CD14-positive monocyte (primary cell): Measurements from ENCODE around the gene NFYC. TPM values are rescaled to one million over a fixed set of nuclear protein-coding genes. Genes with fewer than 3 reads are reported as not detected.

Source experiments
- DNase-seq, 3 donors: peaks; one replicate each; pipeline ENCODE4 v3.0.0-alpha.2; 2011 to 2022
- H2AFZ ChIP-seq: 2 replicates; pipeline ENCODE4 v1.6.0; 2012; ENCODE audit warnings: mild to moderate bottlenecking, low read depth, low read length, inconsistent platforms; ENCODE audit not compliant: insufficient read depth, poor library complexity, severe bottlenecking
- H3K27ac ChIP-seq, 2 donors: 1 replicate in 1 of 2; 2 replicates in 1 of 2; pipeline ENCODE4 v1.5.1; 2012 to 2013; ENCODE audit warnings: low read length in 2 of 2, control low read depth in 1 of 2, inconsistent platforms in 1 of 2, low read depth in 1 of 2, mild to moderate bottlenecking in 1 of 2
- H3K27me3 ChIP-seq, 2 donors: one replicate each; pipeline versions ENCODE4 v1.6.0 to v1.6.1; 2011 to 2013; ENCODE audit warnings: low read length in 2 of 2; ENCODE audit not compliant: control insufficient read depth in 2 of 2, insufficient read depth in 2 of 2
- H3K36me3 ChIP-seq, 2 donors: replicated peaks in 1 of 2; 1 replicate in 1 of 2; 2 replicates in 1 of 2; pipeline versions ENCODE4 v1.5.1 to v1.6.1; 2012 to 2013; ENCODE audit warnings: low read length in 2 of 2, control low read depth in 1 of 2, inconsistent platforms in 1 of 2, mild to moderate bottlenecking in 1 of 2; ENCODE audit not compliant: insufficient read depth in 2 of 2, control insufficient read depth in 1 of 2
- H3K4me1 ChIP-seq, 2 donors: 1 replicate in 1 of 2; 2 replicates in 1 of 2; pipeline versions ENCODE4 v1.5.1 to v1.6.1; 2012 to 2013; ENCODE audit warnings: low read length in 2 of 2, control low read depth in 1 of 2, inconsistent platforms in 1 of 2, mild to moderate bottlenecking in 1 of 2, moderate library complexity in 1 of 2; ENCODE audit not compliant: insufficient read depth in 2 of 2, control insufficient read depth in 1 of 2
- H3K4me2 ChIP-seq: replicated peaks from 2 replicates; pipeline ENCODE3; 2012; ENCODE audit warnings: low read length, moderate library complexity, mild to moderate bottlenecking; ENCODE audit not compliant: poor library complexity, severe bottlenecking; ENCODE audit errors: extremely low read depth
- H3K4me3 ChIP-seq, 3 experiments: fragments of 200-600 bp in 1 of 3; sonication (generic) in 1 of 3; replicated peaks in 1 of 3; 1 replicate in 2 of 3; 2 replicates in 1 of 3; pipeline ENCODE4 v1.5.1; 2011 to 2013; ENCODE audit warnings: low read length in 3 of 3, mild to moderate bottlenecking in 3 of 3, control low read depth in 2 of 3, low read depth in 2 of 3, inconsistent platforms in 1 of 3, moderate library complexity in 1 of 3
- H3K79me2 ChIP-seq: 2 replicates; pipeline ENCODE4 v1.6.0; 2012; ENCODE audit warnings: mild to moderate bottlenecking, control low read depth, inconsistent platforms, low read length, moderate library complexity; ENCODE audit not compliant: insufficient read depth
- H3K9ac ChIP-seq: 2 replicates; pipeline ENCODE4 v1.6.0; 2017; ENCODE audit warnings: low read length, mild to moderate bottlenecking; ENCODE audit not compliant: insufficient read depth, poor library complexity, severe bottlenecking
- H3K9me3 ChIP-seq, 2 donors: replicated peaks in 1 of 2; 1 replicate in 1 of 2; 2 replicates in 1 of 2; pipeline versions ENCODE4 v1.5.1 to v1.6.1; 2012 to 2013; ENCODE audit warnings: low read length in 2 of 2, control low read depth in 1 of 2; ENCODE audit not compliant: control insufficient read depth in 1 of 2, insufficient read depth in 1 of 2
- H4K20me1 ChIP-seq: 2 replicates; pipeline ENCODE4 v1.6.0; 2012; ENCODE audit warnings: mild to moderate bottlenecking, low read length, control low read depth, moderate library complexity; ENCODE audit not compliant: insufficient read depth
- H3K27ac Mint-ChIP-seq, 7 donors: one replicate each; pipeline ENCODE4 v1.8.0; 2020; ENCODE audit warnings: mild to moderate bottlenecking in 7 of 7, mixed read lengths in 7 of 7, moderate library complexity in 6 of 7, inconsistent platforms in 2 of 7
- H3K27me3 Mint-ChIP-seq, 3 donors: one replicate each; pipeline ENCODE4 v1.8.0; 2021 to 2022; ENCODE audit warnings: low read depth in 3 of 3, mild to moderate bottlenecking in 3 of 3, mixed read lengths in 3 of 3, moderate library complexity in 3 of 3, inconsistent platforms in 1 of 3
- H3K36me3 Mint-ChIP-seq, 2 donors: one replicate each; pipeline ENCODE4 v1.8.0; 2020; ENCODE audit warnings: mixed read lengths in 2 of 2, inconsistent platforms in 1 of 2, mild to moderate bottlenecking in 1 of 2
- H3K4me1 Mint-ChIP-seq: one replicate; pipeline ENCODE4 v1.8.0; 2020; ENCODE audit warnings: mild to moderate bottlenecking, mixed read lengths
- H3K4me3 Mint-ChIP-seq, 2 donors: one replicate each; pipeline ENCODE4 v1.8.0; 2020; ENCODE audit warnings: mild to moderate bottlenecking in 2 of 2, mixed read lengths in 2 of 2, moderate library complexity in 1 of 2
- H3K9me3 Mint-ChIP-seq, 7 donors: one replicate each; pipeline ENCODE4 v1.8.0; 2020 to 2022; ENCODE audit warnings: mixed read lengths in 7 of 7, mild to moderate bottlenecking in 6 of 7, moderate library complexity in 6 of 7, inconsistent platforms in 2 of 7
- CTCF ChIP-seq: fragments of 200-600 bp; IDR thresholded peaks from one replicate; pipeline ENCODE4 v1.8.0; 2022; ENCODE audit warnings: antibody characterized with exemption, mild to moderate bottlenecking
- WGBS: methylation state at CpG from one replicate; pipeline ENCODE4 v1.1.5; 2013; ENCODE audit warnings: missing lambda C conversion rate; ENCODE audit not compliant: insufficient coverage; 5-methylcytosine and 5-hydroxymethylcytosine counted together
- intact Hi-C, 2 donors: fragments of 100-400 bp; cut with micrococcal nuclease; formaldehyde crosslinking; loops; one replicate each; pipeline versions ENCODE4 v1.15.0 to v1.15.1; 2023
- polyA plus RNA-seq, 3 donors: library from polyadenylated mRNA; depleted of rRNA in 1 of 3; unstranded in 2 of 3; stranded (reverse) in 1 of 3; fragments of 300-500 nt in 2 of 3; fragments of >200 nt in 1 of 3; fragmentation: Illumina TruSeq in 2 of 3; gene quantifications; 1 replicate in 2 of 3; 2 replicates in 1 of 3; pipeline ENCODE4 v1.2.3, GENCODE V29; 2012 to 2021

NFYC gene
- polyA plus RNA-seq, 3 donors: 61.2 to 142 (median 68.2) TPM

GRCh38 chr1:40703316-40703715, 11.8 kb downstream of the NFYC start:
- Mint-ChIP-seq H3K36me3 (peaks cover 5 to 12% of the 10 kb centered on the region in 2 donors), H3K4me1 (peaks cover 53% of the 10 kb centered on the region)
- DNase-seq: peak in 2 of 3 donors; percentile 40 to 60

GRCh38 chr1:40704817-40705733, 13.6 kb downstream of the NFYC start:
- Histone ChIP-seq H3K4me2 (no peak overlapping the region), H3K27me3 (no peaks in the 10 kb centered on the region), H2AFZ (no peak overlapping the region), H3K4me1 (peaks cover 33 to 52% of the 10 kb centered on the region in 2 donors), H3K9ac (no peak overlapping the region), H3K4me3 (no peak overlapping the region), H3K36me3 (no peaks in the 10 kb centered on the region), H3K27ac (no peak overlapping the region), H3K79me2 (peaks cover 100% of the 10 kb centered on the region), H3K9me3 (no peaks in the 10 kb centered on the region), H4K20me1 (peaks cover 93% of the 10 kb centered on the region)
- Mint-ChIP-seq H3K27ac (peak overlapping the region in 1 of 7 donors; percentile 42), H3K27me3 (no peaks in the 10 kb centered on the region), H3K36me3 (peaks cover 7 to 8% of the 10 kb centered on the region in 2 donors), H3K4me1 (peaks cover 55% of the 10 kb centered on the region), H3K9me3 (no peaks in the 10 kb centered on the region), H3K4me3 (no peak overlapping the region)
- intact Hi-C loops: no loop called here
- WGBS: no CpG with 5 or more reads among the region's 3 CpGs
- TF ChIP-seq CTCF: no peak
- DNase-seq: no peak

More at GRCh38 chr1:40703316-40703715, 11.8 kb downstream of the NFYC start:
- no peaks in the 10 kb centered on the region for H3K36me3 ChIP-seq
- WGBS: 100% methylated on average over 1 of the region's 3 CpGs
- H3K27me3 Mint-ChIP-seq: no peaks in the 10 kb centered on the region
- H3K27ac ChIP-seq: peak overlapping the region in 1 of 2 donors; percentile 50
- intact Hi-C loops: no loop called here
- H3K4me3 ChIP-seq: no peak overlapping the region
- no peak overlapping the region for H3K9ac ChIP-seq
- no peak overlapping the region for H3K4me2 ChIP-seq
- peaks cover 31 to 42% of the 10 kb centered on the region in 2 donors for H3K4me1 ChIP-seq
- H3K27me3 ChIP-seq: no peaks in the 10 kb centered on the region
- no peaks in the 10 kb centered on the region for H3K9me3 ChIP-seq
- H3K9me3 Mint-ChIP-seq: peaks cover 0 to 3% (median 2%) of the 10 kb centered on the region in 7 donors
- H3K4me3 Mint-ChIP-seq: no peak overlapping the region
- no peak for TF ChIP-seq CTCF
- peaks cover 100% of the 10 kb centered on the region for H3K79me2 ChIP-seq
- H2AFZ ChIP-seq: no peak overlapping the region
- peak overlapping the region in 6 of 7 donors; percentile 15 to 79 (median 64) for H3K27ac Mint-ChIP-seq
- peaks cover 97% of the 10 kb centered on the region for H4K20me1 ChIP-seq
